CD8-positive, alpha-beta memory T cell (primary cell): ENCODE data around the gene LRRC8B. TPM values are rescaled to one million over a fixed set of nuclear protein-coding genes. Genes with fewer than 3 reads are reported as not detected.
A peak's percentile ranks its signal among the peaks of the same experiment; 100 is the strongest.

Experiments used
- CTCF ChIA-PET: fragments of 350-600 bp; sonication (Branson Sonifier 250); formaldehyde crosslinking; loops from one replicate; lab custom pipeline; 2021; ENCODE audit warnings: antibody characterized with exemption; lab: Charles Lee
- POLR2A ChIA-PET: fragments of 350-600 bp; sonication (Branson Sonifier 250); formaldehyde crosslinking; loops from one replicate; lab custom pipeline; 2021; ENCODE audit warnings: antibody characterized with exemption; lab: Charles Lee
- DNase-seq, 5 donors: peaks; one replicate each; pipeline versions ENCODE4 v3.0.0 to v3.0.0-alpha.2; 2020 to 2022; ENCODE audit warnings: mixed read lengths in 1 of 5
- H3K27ac ChIP-seq: one replicate; pipeline ENCODE4 v1.7.0; 2013; ENCODE audit warnings: low read depth, mild to moderate bottlenecking, low read length, moderate library complexity
- H3K27me3 ChIP-seq: 2 replicates; pipeline ENCODE4 v1.7.0; 2013; ENCODE audit warnings: low read length, mild to moderate bottlenecking; ENCODE audit not compliant: insufficient read depth, poor library complexity, severe bottlenecking
- H3K36me3 ChIP-seq: 2 replicates; pipeline ENCODE4 v1.7.0; 2013; ENCODE audit warnings: mild to moderate bottlenecking, low read length, moderate library complexity; ENCODE audit not compliant: insufficient read depth
- H3K4me1 ChIP-seq: 2 replicates; pipeline ENCODE4 v1.7.0; 2013; ENCODE audit warnings: mild to moderate bottlenecking, low read length, moderate library complexity; ENCODE audit not compliant: insufficient read depth
- H3K4me3 ChIP-seq: 2 replicates; pipeline ENCODE4 v1.7.0; 2013; ENCODE audit warnings: mild to moderate bottlenecking, low read length
- H3K9me3 ChIP-seq: 2 replicates; pipeline ENCODE4 v1.7.0; 2013; ENCODE audit warnings: mild to moderate bottlenecking, low read length
- H3K27ac Mint-ChIP-seq, 8 donors: one replicate each; pipeline ENCODE4 v1.8.0; 2020 to 2021; ENCODE audit warnings: mixed read lengths in 8 of 8, mild to moderate bottlenecking in 6 of 8, inconsistent platforms in 3 of 8, moderate library complexity in 3 of 8
- H3K27me3 Mint-ChIP-seq, 2 donors: one replicate each; pipeline ENCODE4 v1.8.0; 2020 to 2021; ENCODE audit warnings: mixed read lengths in 2 of 2, mild to moderate bottlenecking in 1 of 2, moderate library complexity in 1 of 2
- H3K36me3 Mint-ChIP-seq, 3 donors: one replicate each; pipeline ENCODE4 v1.8.0; 2020 to 2021; ENCODE audit warnings: mixed read lengths in 3 of 3, inconsistent platforms in 1 of 3, mild to moderate bottlenecking in 1 of 3
- H3K4me1 Mint-ChIP-seq, 3 donors: one replicate each; pipeline ENCODE4 v1.8.0; 2020 to 2021; ENCODE audit warnings: mixed read lengths in 3 of 3, inconsistent platforms in 1 of 3, mild to moderate bottlenecking in 1 of 3
- H3K4me3 Mint-ChIP-seq, 7 donors: one replicate each; pipeline ENCODE4 v1.8.0; 2020 to 2021; ENCODE audit warnings: mixed read lengths in 7 of 7, mild to moderate bottlenecking in 6 of 7, moderate library complexity in 4 of 7, inconsistent platforms in 2 of 7
- H3K9me3 Mint-ChIP-seq, 5 donors: one replicate each; pipeline ENCODE4 v1.8.0; 2020 to 2022; ENCODE audit warnings: mixed read lengths in 5 of 5, mild to moderate bottlenecking in 3 of 5, moderate library complexity in 2 of 5, inconsistent platforms in 1 of 5
- polyA plus RNA-seq: library from polyadenylated mRNA; unstranded; fragments of 300-500 nt; fragmentation: Illumina TruSeq; gene quantifications from one replicate; pipeline ENCODE4 v1.2.3, GENCODE V29; 2021
- total RNA-seq, 2 experiments: library from RNA; stranded (reverse); gene quantifications; one replicate each; pipeline ENCODE4 v1.2.3, GENCODE V29; 2021

LRRC8B gene
- total and polyA plus RNA-seq, 3 experiments from 2014 or later = 16.3 to 39.5 (median 36.9) TPM

GRCh38 chr1:89632657-89633247 is 108.1 kb downstream of the LRRC8B start, which contains the start of gene LRRC8C:
TSS of gene LRRC8C (plus strand) at chr1:89633120. CDS start at chr1:89686474, 53,354 bp downstream.
- DNase-seq = peak; percentile 78 to 95 (median 90)
- H3K27me3 Mint-ChIP-seq = peaks cover 0 to 3% of the 10 kb centered on the region in 2 donors
- H3K4me1 ChIP-seq = peaks cover 77% of the 10 kb centered on the region
- H3K27ac ChIP-seq = peak within 1 kb of the TSS; percentile 86
- peak within 1 kb of the TSS; percentile 74 for H3K4me3 ChIP-seq
- peak within 1 kb of the TSS; percentile 90 to 99 (median 96) for H3K4me3 Mint-ChIP-seq
- POLR2A ChIA-PET = interaction anchor here (0.7 to 6.7 kb wide), 15 partner anchors 9 to 362 kb away, joined by 3 to 90 read pairs (median 5); partner anchors contain the start of genes LRRC8B and ZNF326
- CTCF ChIA-PET = interaction anchor here (0.8 to 21.0 kb wide), 27 partner anchors 10 to 211 kb away, joined by 3 to 403 read pairs (median 4); partner anchors contain the start of gene LRRC8B
- peak within 1 kb of the TSS; percentile 95 to 99 (median 98) for H3K27ac Mint-ChIP-seq
- H3K4me1 Mint-ChIP-seq = peaks cover 72 to 85% (median 83%) of the 10 kb centered on the region in 3 donors
- H3K36me3 ChIP-seq = no peaks in the 10 kb centered on the region
- no peaks in the 10 kb centered on the region for H3K9me3 ChIP-seq
- peaks cover 0 to 3% (median 0%) of the 10 kb centered on the region in 5 donors for H3K9me3 Mint-ChIP-seq
- H3K27me3 ChIP-seq = no peaks in the 10 kb centered on the region
- H3K36me3 Mint-ChIP-seq = peaks cover 0 to 23% (median 5%) of the 10 kb centered on the region in 3 donors

DNA sequence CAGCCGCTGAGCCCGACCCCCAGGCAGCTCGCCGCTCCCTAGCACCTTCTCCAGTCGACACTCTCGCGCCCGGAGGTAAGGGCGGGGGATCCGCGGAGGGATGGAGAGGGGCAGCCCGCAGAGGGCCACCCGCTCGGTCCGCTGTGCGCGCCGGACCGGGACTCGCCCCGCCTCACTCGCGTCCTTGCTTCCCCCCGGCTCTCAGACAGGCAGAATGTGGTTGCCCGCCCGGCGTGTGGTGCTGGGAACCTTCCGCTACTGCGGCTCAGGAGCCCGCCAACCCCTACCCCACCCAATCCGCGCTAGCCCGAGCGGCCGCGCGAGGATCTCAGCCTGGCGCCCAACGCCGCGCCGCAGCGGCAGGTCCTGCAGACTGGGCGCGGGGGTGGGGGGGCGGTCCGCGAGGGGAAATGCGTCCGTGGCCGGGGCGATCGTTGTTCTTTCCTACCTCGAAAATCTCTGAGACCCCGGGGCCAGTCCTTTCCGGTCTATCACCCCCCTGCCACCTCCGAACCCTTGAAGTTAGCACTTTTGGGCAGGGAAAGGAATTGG is 108.7 kb downstream of the LRRC8B start:
- H3K4me1 Mint-ChIP-seq = peaks cover 75 to 85% (median 83%) of the 10 kb centered on the region in 3 donors
- POLR2A ChIA-PET = interaction anchor here (0.7 to 6.7 kb wide), 15 partner anchors 10 to 362 kb away, joined by 3 to 90 read pairs (median 5); partner anchors contain the start of genes LRRC8B and ZNF326

GRCh38 chr1:89633800-89634625 is 109.4 kb downstream of the LRRC8B start:
- CTCF ChIA-PET = interaction anchor here (1.1 to 21.0 kb wide), 9 partner anchors 25 to 210 kb away, joined by 3 to 403 read pairs (median 6); no protein-coding TSS in a partner anchor
- Mint-ChIP-seq H3K36me3 (peaks cover 0 to 23% (median 5%) of the 10 kb centered on the region in 3 donors), H3K27me3 (peaks cover 0 to 3% of the 10 kb centered on the region in 2 donors), H3K4me1 (peaks cover 70 to 84% (median 82%) of the 10 kb centered on the region in 3 donors), H3K4me3 (peak overlapping the region; percentile 90 to 99 (median 96)), H3K27ac (peak overlapping the region; percentile 79 to 96 (median 92)), H3K9me3 (peaks cover 0 to 3% (median 0%) of the 10 kb centered on the region in 5 donors)
- Histone ChIP-seq H3K4me3 (peak overlapping the region; percentile 74), H3K27me3 (no peaks in the 10 kb centered on the region), H3K9me3 (no peaks in the 10 kb centered on the region), H3K27ac (peak overlapping the region; percentile 85), H3K4me1 (peaks cover 74% of the 10 kb centered on the region), H3K36me3 (no peaks in the 10 kb centered on the region)
- POLR2A ChIA-PET = interaction anchor here (0.6 to 6.7 kb wide), 10 partner anchors 11 to 129 kb away, joined by 3 to 90 read pairs (median 6); no protein-coding TSS in a partner anchor
- DNase-seq = peak in 2 of 5 donors; percentile 6 to 33

More for the DNA sequence above, 108.7 kb downstream of the LRRC8B start:
- Histone ChIP-seq H3K9me3 (no peaks in the 10 kb centered on the region), H3K4me1 (peaks cover 77% of the 10 kb centered on the region), H3K27me3 (no peaks in the 10 kb centered on the region), H3K27ac (peak overlapping the region; percentile 85), H3K36me3 (no peaks in the 10 kb centered on the region), H3K4me3 (peak overlapping the region; percentile 74)
- Mint-ChIP-seq H3K4me3 (peak overlapping the region; percentile 90 to 99 (median 96)), H3K27me3 (peaks cover 0 to 3% of the 10 kb centered on the region in 2 donors), H3K27ac (peak overlapping the region; percentile 79 to 96 (median 92)), H3K36me3 (peaks cover 0 to 23% (median 6%) of the 10 kb centered on the region in 3 donors), H3K9me3 (peaks cover 0 to 3% (median 0%) of the 10 kb centered on the region in 5 donors)
- DNase-seq = peak; percentile 55 to 79 (median 74)
- CTCF ChIA-PET = interaction anchor here (0.8 to 21.0 kb wide), 22 partner anchors 11 to 210 kb away, joined by 3 to 403 read pairs (median 5); no protein-coding TSS in a partner anchor

GRCh38 chr1:89635825-89636815 is 111.5 kb downstream of the LRRC8B start:
- peaks cover 0 to 26% (median 5%) of the 10 kb centered on the region in 3 donors for H3K36me3 Mint-ChIP-seq
- DNase-seq = no peak
- ChIA-PET CTCF (interaction anchor here (0.8 to 10.4 kb wide), 10 partner anchors 22 to 127 kb away, joined by 4 to 134 read pairs (median 5); no protein-coding TSS in a partner anchor), POLR2A (interaction anchor here (0.7 to 4.2 kb wide), 5 partner anchors 17 to 1070 kb away, joined by 3 to 32 read pairs (median 6); no protein-coding TSS in a partner anchor)
- no peak overlapping the region for H3K27ac ChIP-seq
- H3K27me3 ChIP-seq = no peaks in the 10 kb centered on the region
- H3K36me3 ChIP-seq = no peaks in the 10 kb centered on the region
- H3K9me3 ChIP-seq = no peaks in the 10 kb centered on the region
- H3K27ac Mint-ChIP-seq = peak overlapping the region; percentile 21 to 80 (median 58)
- H3K4me1 Mint-ChIP-seq = peaks cover 69 to 84% (median 82%) of the 10 kb centered on the region in 3 donors
- peaks cover 0 to 3% (median 0%) of the 10 kb centered on the region in 5 donors for H3K9me3 Mint-ChIP-seq
- H3K4me1 ChIP-seq = peaks cover 75% of the 10 kb centered on the region
- H3K4me3 ChIP-seq = peak overlapping the region; percentile 35
- H3K4me3 Mint-ChIP-seq = peak overlapping the region; percentile 57 to 99 (median 78)
- H3K27me3 Mint-ChIP-seq = peaks cover 0 to 3% of the 10 kb centered on the region in 2 donors

GRCh38 chr1:89637496-89637895 is 112.9 kb downstream of the LRRC8B start:
- POLR2A ChIA-PET = no interaction called here
- Mint-ChIP-seq H3K4me1 (peaks cover 66 to 84% (median 82%) of the 10 kb centered on the region in 3 donors), H3K36me3 (peaks cover 0 to 33% (median 5%) of the 10 kb centered on the region in 3 donors), H3K4me3 (peak overlapping the region in 6 of 7 donors; percentile 1 to 57 (median 24)), H3K27me3 (peaks cover 0 to 2% of the 10 kb centered on the region in 2 donors), H3K9me3 (peaks cover 0 to 1% (median 0%) of the 10 kb centered on the region in 5 donors), H3K27ac (peak overlapping the region in 7 of 8 donors; percentile 7 to 89 (median 19))
- no peaks in the 10 kb centered on the region for H3K27me3 ChIP-seq
- no peaks in the 10 kb centered on the region for H3K36me3 ChIP-seq
- H3K4me3 ChIP-seq = no peak overlapping the region
- CTCF ChIA-PET = interaction anchor here (1.6 to 10.4 kb wide), 3 partner anchors 26 to 126 kb away, joined by 4 to 134 read pairs (median 7); no protein-coding TSS in a partner anchor
- H3K9me3 ChIP-seq = no peaks in the 10 kb centered on the region
- H3K27ac ChIP-seq = no peak overlapping the region
- H3K4me1 ChIP-seq = peaks cover 74% of the 10 kb centered on the region
- no peak for DNase-seq

DNA sequence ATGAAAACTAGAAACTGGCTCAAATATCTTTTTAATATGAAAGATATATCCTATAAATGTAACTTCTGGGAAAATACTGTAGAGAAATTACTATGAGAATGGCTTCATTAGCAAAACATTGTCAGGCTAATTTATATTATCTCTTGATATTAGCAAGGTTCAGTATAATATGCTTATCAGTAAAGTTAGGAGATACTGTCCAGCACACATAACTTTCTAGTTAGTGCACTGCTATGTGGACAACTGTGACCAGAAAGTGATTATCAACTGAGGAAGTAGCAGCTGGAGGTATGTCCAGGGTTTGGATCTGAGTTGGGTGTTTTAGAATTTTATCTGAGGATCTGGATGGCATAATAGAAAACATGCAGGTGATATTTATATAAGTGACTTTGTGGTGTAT is 115.8 kb downstream of the LRRC8B start:
- Histone ChIP-seq H3K36me3 (no peaks in the 10 kb centered on the region), H3K4me1 (peaks cover 77% of the 10 kb centered on the region), H3K4me3 (no peak overlapping the region), H3K27me3 (no peaks in the 10 kb centered on the region), H3K9me3 (no peaks in the 10 kb centered on the region), H3K27ac (no peak overlapping the region)
- H3K36me3 Mint-ChIP-seq = peaks cover 9 to 35% (median 11%) of the 10 kb centered on the region in 3 donors
- ChIA-PET CTCF (no interaction called here), POLR2A (no interaction called here)
- peak overlapping the region in 7 of 8 donors; percentile 1 to 72 (median 62) for H3K27ac Mint-ChIP-seq
- peaks cover 81 to 98% (median 93%) of the 10 kb centered on the region in 3 donors for H3K4me1 Mint-ChIP-seq
- DNase-seq = no peak
- no peaks in the 10 kb centered on the region for H3K27me3 Mint-ChIP-seq
- peak overlapping the region in 3 of 7 donors; percentile 34 to 46 (median 36) for H3K4me3 Mint-ChIP-seq
- peaks cover 1 to 9% (median 5%) of the 10 kb centered on the region in 5 donors for H3K9me3 Mint-ChIP-seq
